ENCODE results near the gene LMOD3. TPM values are rescaled to one million over a fixed set of nuclear protein-coding genes. Genes with fewer than 3 reads are reported as not detected.

The LMOD3 gene
- total RNA-seq, 1 donor from 2014 or later = not detected

DNA sequence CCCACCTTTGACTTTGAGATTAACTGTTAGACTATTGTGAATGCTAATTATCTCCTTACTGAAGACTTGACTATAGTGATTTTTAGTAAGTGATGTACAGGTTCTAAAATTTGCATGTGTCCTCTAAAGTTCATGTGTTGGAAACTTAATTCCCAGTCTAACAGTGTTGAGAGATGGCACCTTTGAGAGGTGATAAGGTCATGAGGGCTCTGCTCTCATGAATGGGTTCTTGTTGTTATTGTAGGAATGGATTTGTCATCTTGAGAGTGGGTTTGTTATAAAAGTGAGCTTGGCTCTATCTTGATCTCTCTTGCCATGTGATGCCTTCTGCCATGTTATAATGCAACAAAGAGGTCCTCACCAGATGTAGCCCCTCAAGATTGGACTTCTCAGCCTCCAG, 18.9 kb upstream of the LMOD3 start:
- ATAC-seq (ENCODE audit: low read depth) = no peak
- Mint-ChIP-seq H3K36me3 (ENCODE audit: low read depth) (no peaks in the 10 kb centered on the region), H3K4me3 (no peak overlapping the region), H3K9me3 (no peaks in the 10 kb centered on the region), H3K4me1 (no peaks in the 10 kb centered on the region), H3K27me3 (peaks cover 5% of the 10 kb centered on the region), H3K27ac (no peak overlapping the region)
- TF ChIP-seq, protein P1, sequence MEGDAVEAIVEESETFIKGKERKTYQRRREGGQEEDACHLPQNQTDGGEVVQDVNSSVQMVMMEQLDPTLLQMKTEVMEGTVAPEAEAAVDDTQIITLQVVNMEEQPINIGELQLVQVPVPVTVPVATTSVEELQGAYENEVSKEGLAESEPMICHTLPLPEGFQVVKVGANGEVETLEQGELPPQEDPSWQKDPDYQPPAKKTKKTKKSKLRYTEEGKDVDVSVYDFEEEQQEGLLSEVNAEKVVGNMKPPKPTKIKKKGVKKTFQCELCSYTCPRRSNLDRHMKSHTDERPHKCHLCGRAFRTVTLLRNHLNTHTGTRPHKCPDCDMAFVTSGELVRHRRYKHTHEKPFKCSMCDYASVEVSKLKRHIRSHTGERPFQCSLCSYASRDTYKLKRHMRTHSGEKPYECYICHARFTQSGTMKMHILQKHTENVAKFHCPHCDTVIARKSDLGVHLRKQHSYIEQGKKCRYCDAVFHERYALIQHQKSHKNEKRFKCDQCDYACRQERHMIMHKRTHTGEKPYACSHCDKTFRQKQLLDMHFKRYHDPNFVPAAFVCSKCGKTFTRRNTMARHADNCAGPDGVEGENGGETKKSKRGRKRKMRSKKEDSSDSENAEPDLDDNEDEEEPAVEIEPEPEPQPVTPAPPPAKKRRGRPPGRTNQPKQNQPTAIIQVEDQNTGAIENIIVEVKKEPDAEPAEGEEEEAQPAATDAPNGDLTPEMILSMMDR (IDR thresholded peaks at IDR 0.05) = no peak
- intact Hi-C loops (cut with micrococcal nuclease) = no loop called here
- ChIA-PET POLR2A (no interaction called here), CTCF (no interaction called here)
- no peak for DNase-seq

DNA sequence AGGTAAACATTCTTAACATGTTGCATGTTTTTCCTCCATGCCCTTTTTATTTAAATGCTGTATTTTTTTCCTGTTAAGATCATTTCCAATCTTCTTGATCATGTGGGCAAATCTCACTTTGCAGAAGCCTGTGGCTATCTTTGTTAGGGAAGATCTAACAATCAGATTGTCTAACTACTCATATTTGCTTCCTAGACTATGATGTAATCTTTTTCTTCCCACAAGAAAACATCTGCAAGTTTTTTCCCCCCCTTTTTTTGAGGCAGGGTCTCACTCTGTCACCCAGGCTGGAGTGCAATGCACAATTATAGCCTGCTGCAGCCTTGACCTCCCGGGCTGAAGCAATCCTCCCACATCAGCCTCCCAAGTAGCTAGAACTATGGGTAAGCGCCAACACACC, 15.0 kb upstream of the LMOD3 start:
- H3K36me3 Mint-ChIP-seq (ENCODE audit: low read depth) = no peaks in the 10 kb centered on the region
- H3K4me1 Mint-ChIP-seq = no peaks in the 10 kb centered on the region
- TF ChIP-seq, protein P1 (IDR thresholded peaks at IDR 0.05) = no peak
- ATAC-seq (ENCODE audit: low read depth) (no peak), DNase-seq (no peak)
- CTCF ChIA-PET = no interaction called here
- no peak overlapping the region for H3K27ac Mint-ChIP-seq
- no peaks in the 10 kb centered on the region for H3K9me3 Mint-ChIP-seq
- H3K27me3 Mint-ChIP-seq = peaks cover 7% of the 10 kb centered on the region
- H3K4me3 Mint-ChIP-seq = no peak overlapping the region
- intact Hi-C loops (cut with micrococcal nuclease) = no loop called here
- POLR2A ChIA-PET = no interaction called here

DNA sequence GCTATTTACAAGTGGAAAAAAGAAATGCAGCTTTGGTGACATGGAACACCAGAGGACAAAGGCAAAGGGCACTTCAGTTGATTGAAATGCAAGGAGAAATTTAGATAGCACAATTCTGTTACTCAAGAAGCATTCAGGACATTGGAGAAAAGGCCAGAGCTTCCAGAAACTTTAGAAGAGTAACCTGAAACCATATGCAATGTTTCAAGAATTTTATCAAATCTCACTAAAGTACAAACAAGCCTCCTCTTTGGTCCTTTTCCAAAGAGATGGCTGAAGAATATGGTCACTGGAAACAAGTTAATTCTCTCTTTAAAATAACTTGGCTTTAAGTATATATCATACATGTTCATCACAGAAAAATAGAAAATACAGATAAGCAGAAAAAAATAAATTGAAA, 14.6 kb upstream of the LMOD3 start:
- no peak for DNase-seq
- CTCF ChIA-PET = interaction anchor here (1.0 kb wide), 1 partner anchor 16 kb away, joined by 4 read pairs; no protein-coding TSS in a partner anchor
- Mint-ChIP-seq H3K4me3 (no peak overlapping the region), H3K4me1 (no peaks in the 10 kb centered on the region), H3K27me3 (peaks cover 7% of the 10 kb centered on the region), H3K27ac (no peak overlapping the region), H3K36me3 (ENCODE audit: low read depth) (no peaks in the 10 kb centered on the region), H3K9me3 (no peaks in the 10 kb centered on the region)
- POLR2A ChIA-PET = no interaction called here
- ATAC-seq (ENCODE audit: low read depth) = no peak
- TF ChIP-seq, protein P1 (IDR thresholded peaks at IDR 0.05) = no peak
- intact Hi-C loops (cut with micrococcal nuclease) = no loop called here

DNA sequence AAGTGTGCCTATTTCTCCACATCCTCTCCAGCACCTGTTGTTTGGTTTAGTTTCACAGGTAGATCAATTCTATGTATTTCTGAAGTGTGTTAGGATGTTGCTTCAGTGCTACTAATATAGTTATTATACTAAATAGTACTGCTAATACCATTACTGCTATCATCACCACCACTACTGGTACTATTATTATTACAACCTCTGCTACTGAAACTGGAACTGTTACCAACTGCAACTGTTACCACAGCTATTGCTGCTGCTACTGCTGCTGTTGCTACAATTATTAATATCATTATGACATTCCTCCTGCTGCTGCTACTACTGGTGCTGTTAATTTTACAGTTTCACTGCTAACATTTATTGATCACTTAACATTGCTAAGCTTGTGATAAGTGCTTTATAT, 8.3 kb upstream of the LMOD3 start:
- TF ChIP-seq, protein P1 (IDR thresholded peaks at IDR 0.05) = no peak
- Mint-ChIP-seq H3K4me3 (no peak overlapping the region), H3K27me3 (peaks cover 9% of the 10 kb centered on the region), H3K9me3 (no peaks in the 10 kb centered on the region), H3K4me1 (no peaks in the 10 kb centered on the region), H3K36me3 (ENCODE audit: low read depth) (no peaks in the 10 kb centered on the region), H3K27ac (no peak overlapping the region)
- DNase-seq (no peak), ATAC-seq (ENCODE audit: low read depth) (no peak)
- intact Hi-C loops (cut with micrococcal nuclease) = no loop called here
- ChIA-PET CTCF (interaction anchor here (0.8 to 2.1 kb wide), 2 partner anchors 9 to 31 kb away, joined by 3 to 6 read pairs; no protein-coding TSS in a partner anchor), POLR2A (interaction anchor here (0.6 kb wide), 1 partner anchor 63 kb away, joined by 4 read pairs; no protein-coding TSS in a partner anchor)

DNA sequence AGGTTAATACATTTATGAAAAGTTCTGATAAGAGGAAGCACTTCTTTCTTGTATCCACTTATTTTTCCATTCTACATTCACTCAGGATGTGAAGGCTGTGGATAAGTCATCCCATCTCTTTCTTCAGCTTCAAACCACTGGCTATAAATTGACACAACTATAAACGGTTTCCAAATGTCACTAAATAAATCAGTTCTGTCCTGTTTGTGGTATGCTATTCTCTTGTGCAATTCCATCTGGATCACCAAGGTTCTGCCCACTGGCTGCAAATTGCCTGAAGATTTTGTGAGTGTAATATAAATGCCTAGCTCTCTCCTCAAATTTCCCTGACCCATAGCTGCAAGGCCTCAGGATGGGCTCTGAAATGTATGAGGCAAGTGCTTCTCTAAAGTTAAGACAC, 7.1 kb upstream of the LMOD3 start:
- no peak for DNase-seq
- H3K27me3 Mint-ChIP-seq = peaks cover 9% of the 10 kb centered on the region
- no peak overlapping the region for H3K4me3 Mint-ChIP-seq
- TF ChIP-seq, protein P1 (IDR thresholded peaks at IDR 0.05) = no peak
- H3K9me3 Mint-ChIP-seq = no peaks in the 10 kb centered on the region
- no peaks in the 10 kb centered on the region for H3K36me3 Mint-ChIP-seq (ENCODE audit: low read depth)
- ATAC-seq (ENCODE audit: low read depth) = no peak
- no peak overlapping the region for H3K27ac Mint-ChIP-seq
- ChIA-PET POLR2A (no interaction called here), CTCF (no interaction called here)
- H3K4me1 Mint-ChIP-seq = no peaks in the 10 kb centered on the region
- intact Hi-C loops (cut with micrococcal nuclease) = no loop called here
